ENCODE data around the gene SWT1.
"Not testable (repeated sequence)": the region's sequence is repeated elsewhere in the genome, so short reads cannot be mapped to it uniquely, and the experiment has no call there.

The SWT1 gene

GRCh38 chr1:185317034-185317885 is 160.3 kb downstream of the SWT1 start, which contains the start of gene IVNS1ABP:
TSS of gene IVNS1ABP (minus strand) at chr1:185317243. CDS start at chr1:185309493, 7,750 bp downstream.
- TF ChIP-seq CTCF (IDR thresholded peaks at IDR 0.05; ENCODE audit: low read depth, low read length): no peak; the same call in none of the 2 replicates
- DNase-seq (ENCODE audit: extremely low read depth, low read depth): peak; percentile 76

- TF ChIP-seq CTCF (IDR thresholded peaks at IDR 0.05; ENCODE audit: low read depth, low read length): no peak
Observed at GRCh38 chr1:185317886-185318310, 160.9 kb downstream of the SWT1 start.

GRCh38 chr1:185318431-185319138 is 161.6 kb downstream of the SWT1 start:
- TF ChIP-seq CTCF (IDR thresholded peaks at IDR 0.05; ENCODE audit: low read depth, low read length): no peak
- DNase-seq (ENCODE audit: extremely low read depth, low read depth): no peak

More at GRCh38 chr1:185317886-185318310, 160.9 kb downstream of the SWT1 start:
- DNase-seq (ENCODE audit: extremely low read depth, low read depth): no peak

DNA sequence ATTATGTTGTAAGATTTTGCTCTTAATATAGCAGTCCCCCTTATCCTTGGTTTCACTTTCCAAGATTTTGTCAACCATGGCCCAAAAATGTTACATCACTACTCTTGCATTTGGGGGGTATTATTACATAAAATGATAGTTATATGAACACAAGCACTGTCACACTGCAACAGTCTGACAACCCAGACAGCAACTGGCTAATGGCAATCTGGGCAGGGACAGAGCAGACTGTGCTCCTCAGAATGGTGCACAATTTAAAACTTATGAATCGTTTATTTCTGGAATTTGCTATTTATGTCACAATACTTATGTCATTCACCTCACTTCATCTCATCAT is 162.1 kb downstream of the SWT1 start:
- no peak for TF ChIP-seq CTCF (IDR thresholded peaks at IDR 0.05; ENCODE audit: low read depth, low read length)
- no peak for DNase-seq (ENCODE audit: extremely low read depth, low read depth)

DNA sequence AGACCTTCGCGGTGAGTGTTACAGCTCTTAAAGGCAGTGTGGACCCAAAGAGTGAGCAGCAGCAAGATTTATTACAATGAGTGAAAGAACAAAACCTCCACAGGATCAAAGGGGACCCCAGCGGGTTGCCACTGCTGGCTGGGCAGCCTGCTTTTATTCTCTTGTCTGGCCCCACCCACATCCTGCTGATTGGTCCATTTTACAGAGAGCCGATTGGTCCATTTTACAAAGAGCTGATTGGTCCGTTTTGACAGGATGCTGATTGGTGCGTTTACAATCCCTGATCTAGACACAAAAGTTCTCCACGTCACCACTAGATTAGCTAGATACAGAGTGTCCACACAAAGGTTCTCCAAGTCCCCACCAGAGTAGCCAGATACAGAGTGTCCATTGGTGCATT is 164.1 kb downstream of the SWT1 start:
- not testable (repeated sequence) for DNase-seq (ENCODE audit: extremely low read depth, low read depth)

DNA sequence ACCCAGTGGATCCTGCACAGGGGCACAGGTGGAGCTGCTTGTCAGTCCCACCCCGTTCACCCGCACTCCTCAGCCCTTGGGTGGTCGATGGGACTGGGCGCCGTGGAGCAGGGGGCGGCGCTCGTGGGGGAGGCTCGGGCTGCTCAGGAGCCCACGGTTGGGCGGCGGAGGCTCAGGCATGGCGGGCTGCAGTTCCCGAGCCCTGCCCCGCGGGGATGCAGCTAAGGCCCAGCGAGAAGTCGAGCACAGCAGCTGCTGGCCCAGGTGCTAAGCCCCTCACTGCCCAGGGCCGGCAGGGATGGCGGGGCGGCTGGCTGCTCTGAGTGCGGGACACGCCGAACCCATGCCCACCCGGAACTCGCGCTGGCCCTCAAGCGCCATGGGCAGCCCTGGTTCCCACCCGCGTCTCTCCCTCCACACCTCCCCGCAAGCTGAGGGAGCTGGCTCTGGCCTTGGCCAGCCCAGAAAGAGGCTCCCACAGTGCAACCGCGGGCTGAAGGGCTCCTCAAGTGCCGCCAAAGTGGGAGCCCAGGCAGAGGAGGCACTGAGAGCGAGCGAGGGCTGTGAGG is 164.8 kb downstream of the SWT1 start:
- not testable (repeated sequence) for DNase-seq (ENCODE audit: extremely low read depth, low read depth)

DNA sequence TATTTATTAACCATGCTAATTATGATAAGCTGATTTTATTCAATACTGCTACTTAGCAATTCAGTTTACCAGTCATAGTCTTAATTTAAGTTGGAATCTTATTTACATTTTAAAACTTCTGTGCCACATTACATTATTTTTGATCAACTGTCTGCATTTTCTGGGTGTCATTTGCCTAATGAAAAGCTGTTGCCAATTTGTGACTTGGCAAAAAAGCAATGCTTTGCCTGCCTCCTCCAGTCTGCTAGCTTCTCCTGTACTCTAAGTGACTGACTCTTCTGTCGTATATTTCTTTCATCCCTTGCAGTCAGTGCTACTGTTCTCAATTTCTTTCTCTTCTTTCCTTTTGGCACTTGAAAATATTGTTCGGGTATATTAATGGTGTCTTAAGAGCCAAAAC is 165.7 kb downstream of the SWT1 start:
- no peak for TF ChIP-seq CTCF (IDR thresholded peaks at IDR 0.05; ENCODE audit: low read depth, low read length)
- no peak for DNase-seq (ENCODE audit: extremely low read depth, low read depth)

- TF ChIP-seq CTCF (IDR thresholded peaks at IDR 0.05; ENCODE audit: low read depth, low read length): no peak
- DNase-seq (ENCODE audit: extremely low read depth, low read depth): no peak
Observed at GRCh38 chr1:185324118-185324517, 167.2 kb downstream of the SWT1 start.
